Fibroblast of lung (primary cell): ENCODE measurements around the gene ZNF207. TPM values are rescaled to one million over a fixed set of nuclear protein-coding genes. Genes with fewer than 3 reads are reported as not detected.

ENCODE experiments used
- DNase-seq, 2 donors: peaks; one replicate each; pipeline versions ENCODE4 v3.0.0 to v3.0.0-alpha.2; 2010; ENCODE audit warnings: low read depth in 2 of 2
- H2AFZ ChIP-seq: 2 replicates; pipeline ENCODE4 v1.5.1; 2012; ENCODE audit warnings: low read length, control low read depth, inconsistent platforms
- H3K27ac ChIP-seq: 2 replicates; pipeline ENCODE4 v1.5.1; 2011; ENCODE audit warnings: low read length, control low read depth; ENCODE audit not compliant: insufficient read depth
- H3K27me3 ChIP-seq: 2 replicates; pipeline ENCODE4 v1.5.1; 2011; ENCODE audit warnings: mild to moderate bottlenecking, low read length; ENCODE audit not compliant: control insufficient read depth, insufficient read depth
- H3K36me3 ChIP-seq: 2 replicates; pipeline ENCODE4 v1.5.1; 2011; ENCODE audit warnings: low read length; ENCODE audit not compliant: control insufficient read depth, insufficient read depth
- H3K4me1 ChIP-seq: 2 replicates; pipeline ENCODE4 v1.5.1; 2011; ENCODE audit warnings: low read length; ENCODE audit not compliant: control insufficient read depth, insufficient read depth; ENCODE audit errors: extremely low read depth
- H3K4me2 ChIP-seq: 2 replicates; pipeline ENCODE4 v1.5.1; 2011; ENCODE audit warnings: low read length, control low read depth; ENCODE audit not compliant: insufficient read depth; ENCODE audit errors: extremely low read depth
- H3K4me3 ChIP-seq, 4 experiments: fragments of 200-600 bp in 1 of 4; sonication (generic) in 1 of 4; replicated peaks in 1 of 4; 2 replicates each; pipeline ENCODE4 v1.5.1; 2011 to 2016; ENCODE audit warnings: low read length in 4 of 4, low read depth in 3 of 4, mild to moderate bottlenecking in 3 of 4, control low read depth in 2 of 4, inconsistent platforms in 1 of 4, mixed read lengths in 1 of 4; ENCODE audit not compliant: insufficient read depth in 1 of 4; ENCODE audit errors: control extremely low read depth in 1 of 4
- H3K79me2 ChIP-seq: 2 replicates; pipeline ENCODE4 v1.5.1; 2012; ENCODE audit warnings: mild to moderate bottlenecking, low read length, inconsistent platforms; ENCODE audit not compliant: control insufficient read depth, insufficient read depth
- H3K9ac ChIP-seq: 2 replicates; pipeline ENCODE4 v1.5.1; 2011; ENCODE audit warnings: mild to moderate bottlenecking, low read length, control low read depth; ENCODE audit not compliant: insufficient read depth
- H3K9me3 ChIP-seq: 2 replicates; pipeline ENCODE4 v1.5.1; 2012; ENCODE audit warnings: low read depth, low read length; ENCODE audit not compliant: control insufficient read depth, insufficient read depth
- H4K20me1 ChIP-seq: 2 replicates; pipeline ENCODE4 v1.5.1; 2011; ENCODE audit warnings: low read length; ENCODE audit not compliant: control insufficient read depth, insufficient read depth; ENCODE audit errors: extremely low read depth
- EZH2 ChIP-seq: IDR thresholded peaks from 2 replicates; pipeline ENCODE4 v1.5.1; 2012; ENCODE audit warnings: low read length, control low read depth, mild to moderate bottlenecking; ENCODE audit errors: missing control alignments
- polyA plus RNA-seq, 2 donors: library from polyadenylated mRNA; depleted of rRNA in 1 of 2; stranded (reverse) in 1 of 2; unstranded in 1 of 2; fragments of >200 nt; gene quantifications; 2 replicates each; pipeline ENCODE4 v1.2.1, GENCODE V29; 2011 to 2012; ENCODE audit warnings: missing spikeins in 1 of 2
- total RNA-seq: library from RNA; depleted of rRNA; stranded (reverse); fragments of >200 nt; gene quantifications from 2 replicates; pipeline ENCODE4 v1.2.1, GENCODE V29; 2014
- TF ChIP-seq, protein P1 (sequence below), 2 donors: IDR thresholded peaks in 1 of 2; conservative IDR thresholded peaks in 1 of 2; 1 replicate in 1 of 2; 2 replicates in 1 of 2; pipeline ENCODE4 v1.5.1; 2011 to 2012; ENCODE audit warnings: low read length in 2 of 2, control low read depth in 1 of 2, inconsistent platforms in 1 of 2, low read depth in 1 of 2, mild to moderate bottlenecking in 1 of 2

Gene ZNF207
- total and polyA plus RNA-seq, 2 donors (not counting 1 experiment from before 2014, with no cell fraction given) = 75.3 to 279 TPM

DNA sequence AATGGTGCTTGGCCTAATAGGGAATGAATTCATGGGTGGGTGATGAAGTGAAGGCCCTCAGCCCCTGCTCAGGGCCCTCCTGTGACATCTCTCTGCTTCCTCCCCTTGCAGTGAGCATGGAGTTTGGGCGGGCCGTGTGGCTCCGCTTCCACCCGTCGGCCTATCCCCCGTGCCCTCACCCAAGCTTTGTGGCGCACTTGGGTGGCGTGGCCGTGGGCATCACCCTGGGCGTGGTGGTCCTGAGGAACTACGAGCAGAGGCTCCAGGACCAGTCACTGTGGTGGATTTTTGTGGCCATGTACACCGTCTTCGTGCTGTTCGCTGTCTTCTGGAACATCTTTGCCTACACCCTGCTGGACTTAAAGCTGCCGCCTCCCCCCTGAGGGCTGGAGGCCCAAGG lies 29.1 kb upstream of the ZNF207 start:
- Histone ChIP-seq H3K36me3 (no peaks in the 10 kb centered on the region), H3K4me3 (no peak overlapping the region), H3K9ac (no peak overlapping the region), H3K4me1 (no peaks in the 10 kb centered on the region), H4K20me1 (no peaks in the 10 kb centered on the region), H3K27me3 (no peaks in the 10 kb centered on the region), H3K4me2 (no peak overlapping the region), H3K79me2 (no peaks in the 10 kb centered on the region), H3K27ac (no peak overlapping the region), H3K9me3 (no peaks in the 10 kb centered on the region), H2AFZ (no peak overlapping the region)
- TF ChIP-seq, protein P1, sequence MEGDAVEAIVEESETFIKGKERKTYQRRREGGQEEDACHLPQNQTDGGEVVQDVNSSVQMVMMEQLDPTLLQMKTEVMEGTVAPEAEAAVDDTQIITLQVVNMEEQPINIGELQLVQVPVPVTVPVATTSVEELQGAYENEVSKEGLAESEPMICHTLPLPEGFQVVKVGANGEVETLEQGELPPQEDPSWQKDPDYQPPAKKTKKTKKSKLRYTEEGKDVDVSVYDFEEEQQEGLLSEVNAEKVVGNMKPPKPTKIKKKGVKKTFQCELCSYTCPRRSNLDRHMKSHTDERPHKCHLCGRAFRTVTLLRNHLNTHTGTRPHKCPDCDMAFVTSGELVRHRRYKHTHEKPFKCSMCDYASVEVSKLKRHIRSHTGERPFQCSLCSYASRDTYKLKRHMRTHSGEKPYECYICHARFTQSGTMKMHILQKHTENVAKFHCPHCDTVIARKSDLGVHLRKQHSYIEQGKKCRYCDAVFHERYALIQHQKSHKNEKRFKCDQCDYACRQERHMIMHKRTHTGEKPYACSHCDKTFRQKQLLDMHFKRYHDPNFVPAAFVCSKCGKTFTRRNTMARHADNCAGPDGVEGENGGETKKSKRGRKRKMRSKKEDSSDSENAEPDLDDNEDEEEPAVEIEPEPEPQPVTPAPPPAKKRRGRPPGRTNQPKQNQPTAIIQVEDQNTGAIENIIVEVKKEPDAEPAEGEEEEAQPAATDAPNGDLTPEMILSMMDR (conservative IDR thresholded peaks at IDR 0.05 in 1 of 2, IDR thresholded peaks at IDR 0.05 in 1 of 2; ENCODE audit: low read depth in 1 of 2, low read length in 2 of 2) = no peak
- no peak for TF ChIP-seq EZH2
- DNase-seq = no peak

- Histone ChIP-seq H3K9ac (no peak overlapping the region), H3K36me3 (no peaks in the 10 kb centered on the region), H3K27ac (no peak overlapping the region), H3K4me1 (no peaks in the 10 kb centered on the region), H3K79me2 (no peaks in the 10 kb centered on the region), H3K4me3 (no peak overlapping the region), H3K9me3 (no peaks in the 10 kb centered on the region), H3K27me3 (no peaks in the 10 kb centered on the region), H2AFZ (no peak overlapping the region), H4K20me1 (no peaks in the 10 kb centered on the region), H3K4me2 (no peak overlapping the region)
- no peak for DNase-seq
- no peak for TF ChIP-seq EZH2
- TF ChIP-seq, protein P1 (conservative IDR thresholded peaks at IDR 0.05 in 1 of 2, IDR thresholded peaks at IDR 0.05 in 1 of 2; ENCODE audit: low read depth in 1 of 2, low read length in 2 of 2) = no peak
Measured at GRCh38 chr17:32323046-32323445, 26.9 kb upstream of the ZNF207 start.

GRCh38 chr17:32323811-32324491 lies 26.0 kb upstream of the ZNF207 start:
- H2AFZ ChIP-seq = peak overlapping the region; percentile 69
- DNase-seq = peak in 1 of 2 donors; percentile 20
- no peaks in the 10 kb centered on the region for H3K79me2 ChIP-seq
- H3K27me3 ChIP-seq = no peaks in the 10 kb centered on the region
- no peaks in the 10 kb centered on the region for H3K36me3 ChIP-seq
- H3K9ac ChIP-seq = no peak overlapping the region
- no peaks in the 10 kb centered on the region for H3K9me3 ChIP-seq
- TF ChIP-seq, protein P1 (conservative IDR thresholded peaks at IDR 0.05 in 1 of 2, IDR thresholded peaks at IDR 0.05 in 1 of 2; ENCODE audit: low read depth in 1 of 2, low read length in 2 of 2) = no peak
- TF ChIP-seq EZH2 = no peak
- peak overlapping the region in 1 of 4 experiments; percentile 2 for H3K4me3 ChIP-seq
- peak overlapping the region; percentile 64 for H3K4me2 ChIP-seq
- H3K27ac ChIP-seq = no peak overlapping the region
- no peaks in the 10 kb centered on the region for H4K20me1 ChIP-seq
- no peaks in the 10 kb centered on the region for H3K4me1 ChIP-seq
